Measurements from ENCODE around the gene TMEM232.

TMEM232 gene

DNA sequence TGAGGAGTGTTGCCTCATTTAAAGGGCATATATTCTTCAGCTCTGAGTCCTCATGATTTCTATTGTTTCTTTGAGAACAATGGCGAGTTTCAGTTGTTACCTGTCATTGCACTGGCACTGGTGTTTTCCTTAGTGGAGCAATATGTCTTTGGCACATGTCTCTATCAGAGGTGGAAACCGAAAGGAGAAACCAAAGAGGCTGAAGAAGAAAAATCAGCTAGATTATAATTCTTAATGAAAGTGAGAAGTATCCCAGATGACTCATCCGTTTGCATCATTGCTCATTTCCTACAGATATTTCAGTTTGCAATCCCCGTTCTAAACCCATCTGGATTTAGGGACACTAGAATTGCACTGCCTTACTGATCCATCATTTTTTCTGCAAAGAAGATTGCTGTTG lies 324.6 kb downstream of the TMEM232 start:
- Mint-ChIP-seq H3K4me1 (ENCODE audit: low read depth) (no peaks in the 10 kb centered on the region), H3K4me3 (no peak overlapping the region), H3K27me3 (no peaks in the 10 kb centered on the region), H3K9me3 (no peaks in the 10 kb centered on the region), H3K36me3 (ENCODE audit: low read depth) (no peaks in the 10 kb centered on the region), H3K27ac (no peak overlapping the region)
- DNase-seq: no peak

DNA sequence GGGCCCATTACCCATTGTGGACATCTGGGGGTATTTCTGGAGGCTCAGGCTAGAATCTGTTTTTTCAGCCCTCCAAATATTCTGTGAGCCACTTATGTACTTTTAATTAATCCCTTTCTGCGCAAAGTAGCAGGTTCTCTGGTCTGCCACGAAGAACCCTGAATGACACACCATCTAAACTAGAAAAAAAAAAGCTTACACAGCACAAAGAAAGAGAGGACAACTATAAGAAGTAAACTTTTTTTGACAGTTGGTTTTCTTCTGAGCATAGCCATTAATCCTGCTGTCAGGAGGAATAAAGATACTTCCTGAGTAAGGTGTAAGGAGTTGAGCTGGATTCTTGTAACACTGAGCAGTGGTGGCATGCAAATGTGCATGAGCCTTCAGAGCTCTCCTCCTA lies 327.5 kb downstream of the TMEM232 start:
- no peaks in the 10 kb centered on the region for H3K9me3 Mint-ChIP-seq
- no peaks in the 10 kb centered on the region for H3K36me3 Mint-ChIP-seq (ENCODE audit: low read depth)
- DNase-seq: no peak
- H3K4me3 Mint-ChIP-seq: no peak overlapping the region
- H3K27ac Mint-ChIP-seq: no peak overlapping the region
- no peaks in the 10 kb centered on the region for H3K27me3 Mint-ChIP-seq
- H3K4me1 Mint-ChIP-seq (ENCODE audit: low read depth): no peaks in the 10 kb centered on the region

DNA sequence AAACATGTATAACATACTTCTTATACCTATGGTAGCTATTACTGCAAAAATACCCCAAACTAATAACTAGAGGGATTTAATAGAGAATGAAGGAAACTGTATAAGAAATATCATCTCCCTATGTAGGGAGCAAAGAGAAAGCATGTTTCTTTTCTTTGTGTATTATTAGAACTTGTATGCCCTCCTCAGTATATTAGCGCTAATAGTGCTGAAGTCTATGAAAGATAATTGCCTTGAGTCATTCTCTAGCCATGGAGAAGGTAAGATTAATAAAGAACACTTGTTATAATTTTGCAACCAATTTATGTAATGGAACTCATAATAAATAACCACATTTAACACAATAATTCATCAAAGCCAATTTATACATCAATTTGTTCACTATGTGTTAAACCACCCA lies 329.2 kb downstream of the TMEM232 start:
- no peak overlapping the region for H3K27ac Mint-ChIP-seq
- H3K4me3 Mint-ChIP-seq: no peak overlapping the region
- no peaks in the 10 kb centered on the region for H3K9me3 Mint-ChIP-seq
- H3K36me3 Mint-ChIP-seq (ENCODE audit: low read depth): no peaks in the 10 kb centered on the region
- no peaks in the 10 kb centered on the region for H3K4me1 Mint-ChIP-seq (ENCODE audit: low read depth)
- H3K27me3 Mint-ChIP-seq: no peaks in the 10 kb centered on the region
- no peak for DNase-seq

DNA sequence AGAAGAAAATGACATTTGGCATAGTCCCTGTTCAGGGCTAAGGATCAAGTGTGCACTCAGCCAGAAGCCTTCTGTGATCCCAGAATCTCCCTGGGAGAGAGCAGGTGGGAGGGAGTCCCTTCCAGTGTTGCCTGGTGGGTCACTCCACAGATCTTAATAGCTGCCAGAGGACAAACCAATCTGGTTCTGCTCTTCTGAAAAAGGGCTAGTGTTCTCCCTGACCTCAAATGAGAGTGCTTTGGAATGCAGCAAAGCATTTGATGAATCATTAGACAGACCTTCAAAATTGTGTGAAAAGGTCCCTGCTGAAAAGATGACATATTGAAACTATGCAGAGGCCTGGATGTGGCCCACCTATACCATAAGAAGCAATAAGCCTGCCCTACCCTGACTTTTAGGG lies 339.7 kb downstream of the TMEM232 start:
- H3K4me3 Mint-ChIP-seq: no peak overlapping the region
- no peaks in the 10 kb centered on the region for H3K4me1 Mint-ChIP-seq (ENCODE audit: low read depth)
- no peak for DNase-seq
- H3K27me3 Mint-ChIP-seq: no peaks in the 10 kb centered on the region
- no peak overlapping the region for H3K27ac Mint-ChIP-seq
- H3K36me3 Mint-ChIP-seq (ENCODE audit: low read depth): no peaks in the 10 kb centered on the region
- H3K9me3 Mint-ChIP-seq: peaks cover 5% of the 10 kb centered on the region

DNA sequence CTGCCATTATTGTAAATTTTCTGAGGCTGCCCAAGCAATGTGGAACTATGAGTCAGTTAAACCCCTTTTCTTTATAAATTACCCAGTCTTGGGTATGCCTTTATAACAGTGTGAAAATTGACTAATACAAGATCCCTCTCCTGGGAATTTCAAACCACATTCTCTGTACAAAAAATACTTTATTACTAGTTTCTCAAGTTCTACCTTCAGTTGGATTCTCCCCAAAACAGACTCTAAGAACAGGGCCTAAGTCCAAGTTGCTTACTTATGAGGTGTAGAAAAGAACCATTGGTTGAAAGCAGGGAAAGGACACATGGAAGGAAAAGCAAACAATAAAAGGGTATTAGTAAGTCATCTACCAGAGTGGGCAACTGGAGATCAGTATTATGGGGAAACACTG lies 343.2 kb downstream of the TMEM232 start:
- Mint-ChIP-seq H3K4me3 (no peak overlapping the region), H3K9me3 (peaks cover 5% of the 10 kb centered on the region), H3K27me3 (no peaks in the 10 kb centered on the region), H3K4me1 (ENCODE audit: low read depth) (no peaks in the 10 kb centered on the region), H3K27ac (no peak overlapping the region), H3K36me3 (ENCODE audit: low read depth) (no peaks in the 10 kb centered on the region)
- no peak for DNase-seq

DNA sequence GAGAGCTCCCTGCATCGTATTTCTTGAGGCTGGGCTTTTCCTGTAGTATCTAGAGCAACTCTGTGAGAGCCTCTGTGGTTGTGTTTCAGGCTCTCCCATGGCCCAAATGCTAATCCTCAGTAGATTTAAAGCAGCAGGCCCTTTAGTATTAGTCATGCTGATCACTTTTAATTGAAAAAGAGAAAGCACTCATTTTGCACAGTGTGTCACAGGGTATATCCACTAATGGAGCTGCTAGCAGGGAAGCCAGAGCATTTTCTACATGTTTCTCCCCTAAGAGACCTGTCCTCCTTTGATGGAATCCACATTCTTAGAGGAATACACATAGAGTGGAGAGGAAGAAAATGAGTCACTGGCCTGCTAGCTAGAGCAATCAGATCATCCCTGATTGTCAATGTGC lies 348.5 kb downstream of the TMEM232 start:
- Mint-ChIP-seq H3K27me3 (no peaks in the 10 kb centered on the region), H3K4me1 (ENCODE audit: low read depth) (no peaks in the 10 kb centered on the region), H3K36me3 (ENCODE audit: low read depth) (no peaks in the 10 kb centered on the region), H3K27ac (no peak overlapping the region), H3K4me3 (no peak overlapping the region), H3K9me3 (no peaks in the 10 kb centered on the region)
- DNase-seq: no peak

DNA sequence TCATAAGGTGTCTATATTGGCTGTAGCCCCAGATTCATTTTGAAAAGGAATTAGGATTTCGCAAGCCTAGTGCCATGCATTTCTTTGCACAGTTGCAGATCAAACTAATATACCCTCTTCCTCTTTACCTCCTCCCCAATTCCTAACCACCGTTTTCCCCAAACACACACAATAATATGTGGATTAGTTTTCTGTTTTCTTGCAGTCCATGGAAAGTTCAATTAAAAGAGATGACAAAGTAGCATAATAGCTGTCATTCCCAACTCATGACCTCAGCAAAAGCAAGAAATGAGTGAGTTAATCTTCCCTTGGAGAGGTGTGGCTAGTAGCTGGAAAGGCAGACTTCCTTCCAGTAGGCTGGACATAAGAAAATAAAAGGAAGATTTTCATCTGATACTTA lies 349.1 kb downstream of the TMEM232 start:
- Mint-ChIP-seq H3K4me1 (ENCODE audit: low read depth) (no peaks in the 10 kb centered on the region), H3K36me3 (ENCODE audit: low read depth) (no peaks in the 10 kb centered on the region), H3K4me3 (no peak overlapping the region), H3K27ac (no peak overlapping the region), H3K27me3 (no peaks in the 10 kb centered on the region), H3K9me3 (no peaks in the 10 kb centered on the region)
- no peak for DNase-seq

DNA sequence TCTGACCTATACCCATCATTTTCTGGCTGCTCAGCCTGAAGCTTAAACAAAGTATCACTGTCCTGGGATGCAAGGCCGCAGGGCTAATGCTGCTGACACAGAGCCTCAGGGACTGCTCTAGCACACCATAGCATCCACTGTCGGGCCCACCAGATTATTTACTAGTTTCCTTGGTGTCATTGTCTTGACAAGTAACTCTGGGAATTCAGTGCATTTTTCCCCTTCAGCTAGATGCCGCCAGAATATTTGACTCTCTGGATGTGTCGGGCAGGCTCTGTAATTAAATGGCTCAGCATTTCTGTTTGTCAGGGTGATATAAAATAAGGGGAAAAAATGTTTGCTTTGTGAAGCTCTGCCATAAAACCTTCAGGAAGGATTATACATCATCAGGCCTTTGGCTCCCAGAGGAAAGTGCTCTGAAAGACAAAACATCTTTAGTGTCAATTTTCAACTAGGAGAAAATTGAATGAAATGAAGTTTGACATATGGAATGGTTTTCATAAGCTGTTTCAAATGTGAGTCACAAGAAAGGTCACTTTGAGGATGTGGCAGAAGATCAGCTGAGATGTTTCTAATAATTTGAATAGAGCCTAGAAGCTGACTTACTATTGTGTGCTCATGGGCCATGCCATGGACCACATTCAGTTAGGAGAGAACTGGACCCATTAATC lies 350.1 kb downstream of the TMEM232 start:
- no peaks in the 10 kb centered on the region for H3K4me1 Mint-ChIP-seq (ENCODE audit: low read depth)
- H3K9me3 Mint-ChIP-seq: no peaks in the 10 kb centered on the region
- no peak overlapping the region for H3K27ac Mint-ChIP-seq
- DNase-seq: no peak
- H3K36me3 Mint-ChIP-seq (ENCODE audit: low read depth): no peaks in the 10 kb centered on the region
- no peak overlapping the region for H3K4me3 Mint-ChIP-seq
- H3K27me3 Mint-ChIP-seq: no peaks in the 10 kb centered on the region

DNA sequence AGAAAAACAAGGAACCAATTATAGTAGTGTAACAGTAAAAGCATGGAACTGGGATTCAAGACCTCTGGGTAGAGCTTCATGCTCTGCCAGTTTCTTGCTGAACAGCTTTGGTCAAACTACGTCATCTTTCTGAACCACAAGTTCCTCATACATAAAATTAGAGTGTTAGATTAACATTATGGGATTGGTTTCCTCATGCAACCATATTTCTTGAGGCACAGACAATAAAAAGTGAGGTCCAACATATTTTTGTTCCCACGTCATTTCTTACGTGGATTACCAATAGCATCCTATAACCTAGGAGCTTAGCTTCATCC lies 354.8 kb downstream of the TMEM232 start:
- Mint-ChIP-seq H3K4me3 (no peak overlapping the region), H3K27ac (no peak overlapping the region), H3K27me3 (no peaks in the 10 kb centered on the region), H3K9me3 (no peaks in the 10 kb centered on the region), H3K4me1 (ENCODE audit: low read depth) (no peaks in the 10 kb centered on the region), H3K36me3 (ENCODE audit: low read depth) (no peaks in the 10 kb centered on the region)
- DNase-seq: no peak

DNA sequence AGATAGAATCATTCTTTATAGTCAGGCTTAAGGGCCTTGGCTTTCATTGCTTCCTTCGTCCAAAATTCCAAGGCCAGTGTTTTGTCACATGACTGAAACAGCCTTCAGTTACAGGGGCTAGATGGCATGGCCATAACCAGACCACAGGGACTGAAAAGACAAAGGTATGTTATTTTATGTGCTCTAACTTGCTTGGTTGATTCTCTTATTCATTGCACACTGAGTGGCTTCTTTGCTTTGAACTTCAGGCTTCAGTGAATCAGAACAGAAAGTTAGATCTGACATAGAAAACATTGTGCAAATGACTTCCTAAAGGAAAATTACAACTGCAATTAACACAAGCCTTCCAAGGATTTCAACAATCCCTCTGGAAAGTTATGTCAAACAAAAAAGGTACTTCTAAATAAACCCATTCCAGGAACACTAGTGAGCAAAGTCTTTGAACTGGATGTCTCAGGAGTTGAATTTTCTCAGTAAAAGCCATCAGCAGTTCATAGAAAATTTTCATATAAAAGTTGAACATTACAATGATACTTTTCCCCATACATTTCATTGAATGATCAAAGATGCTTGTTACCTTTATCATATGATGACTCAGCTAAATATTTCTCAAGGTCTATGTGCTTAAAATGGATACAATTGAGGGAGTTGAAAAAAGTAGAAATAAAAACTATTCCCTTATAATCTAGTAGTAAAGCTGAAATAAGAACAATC lies 355.3 kb downstream of the TMEM232 start:
- Mint-ChIP-seq H3K36me3 (ENCODE audit: low read depth) (no peaks in the 10 kb centered on the region), H3K4me3 (no peak overlapping the region), H3K27ac (no peak overlapping the region), H3K4me1 (ENCODE audit: low read depth) (no peaks in the 10 kb centered on the region), H3K27me3 (no peaks in the 10 kb centered on the region), H3K9me3 (no peaks in the 10 kb centered on the region)
- no peak for DNase-seq

Data from activated T-cell treated with anti-CD3 and anti-CD28 coated beads, Interleukin-2, amount 50 U/mL, for 24 hours (primary cell).